DMS114 treated with DMSO at 0.1 percent for 48 hours (cell line): Measurements from ENCODE around the gene HPS4.
"Not testable (repeated sequence)": the region's sequence is repeated elsewhere in the genome, so short reads cannot be mapped to it uniquely, and the experiment has no call there.

Experiments used
- DNase-seq: peaks from one replicate; lab custom pipeline; 2025; ENCODE audit not compliant: unreplicated experiment; lab: John Stamatoyannopoulos, UW

Gene HPS4

GRCh38 chr22:26416670-26417276 is 66.8 kb downstream of the HPS4 start:
- DNase-seq: no peak

DNA sequence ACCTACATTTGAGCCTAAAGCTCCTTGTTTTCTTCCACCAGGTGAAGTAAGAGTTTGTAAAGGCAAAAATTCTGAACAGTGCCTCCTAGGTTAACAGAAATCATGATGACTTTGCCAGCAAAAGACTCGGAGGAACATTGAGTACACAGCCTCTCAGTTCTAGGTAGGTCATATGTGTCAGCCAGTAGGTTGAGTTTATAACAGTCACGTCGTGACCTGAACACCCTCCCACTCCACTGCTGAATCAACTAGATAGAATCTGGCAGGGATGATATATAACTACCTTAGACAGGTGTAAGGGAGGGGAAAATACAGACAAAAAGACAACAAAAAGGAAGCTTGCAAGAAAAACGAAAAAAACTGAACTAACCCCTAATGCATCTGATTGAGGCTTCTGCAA is 67.3 kb downstream of the HPS4 start:
- DNase-seq: no peak

DNA sequence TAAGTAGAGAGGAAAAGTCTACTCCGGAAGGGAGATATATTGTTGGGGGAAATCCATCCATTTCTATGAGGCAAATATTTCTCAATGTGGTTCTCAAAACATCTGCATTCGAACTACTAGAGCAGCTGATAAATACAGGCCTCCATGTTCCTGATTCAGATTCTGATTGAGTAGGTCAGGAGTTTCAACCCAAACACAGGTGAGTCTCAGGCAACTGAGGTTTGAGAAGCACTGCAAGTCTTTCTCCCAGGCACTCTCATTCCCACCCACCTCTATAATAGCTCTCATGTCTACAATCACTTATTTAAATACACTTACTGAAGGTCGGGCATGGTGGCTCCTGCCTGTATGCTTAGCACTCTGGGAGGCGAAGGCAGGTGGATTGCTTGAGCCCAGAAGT is 69.2 kb downstream of the HPS4 start:
- no peak for DNase-seq

DNA sequence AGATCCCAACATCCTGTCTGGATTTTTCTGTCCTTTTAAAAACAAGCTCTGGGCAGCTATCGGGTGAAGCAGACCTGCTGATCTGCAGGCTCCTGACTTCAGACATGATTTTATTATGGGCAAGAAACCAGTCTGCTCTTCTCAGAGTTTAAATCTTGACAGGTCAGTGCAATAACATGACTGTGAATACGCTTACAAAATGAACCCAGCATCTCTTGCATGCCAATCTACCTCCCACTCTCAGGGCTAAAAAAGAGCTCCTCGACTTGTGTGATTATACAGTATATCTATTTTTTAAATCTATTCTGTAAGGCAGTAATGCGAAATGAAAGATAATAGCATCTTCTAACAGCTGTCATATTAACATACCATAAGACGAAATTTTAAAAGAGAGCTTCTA is 73.2 kb downstream of the HPS4 start:
- DNase-seq: no peak

GRCh38 chr22:26409719-26410335 is 73.8 kb downstream of the HPS4 start:
- no peak for DNase-seq

- DNase-seq: not testable (repeated sequence)
Measured at GRCh38 chr22:26408562-26409220, 74.9 kb downstream of the HPS4 start.

DNA sequence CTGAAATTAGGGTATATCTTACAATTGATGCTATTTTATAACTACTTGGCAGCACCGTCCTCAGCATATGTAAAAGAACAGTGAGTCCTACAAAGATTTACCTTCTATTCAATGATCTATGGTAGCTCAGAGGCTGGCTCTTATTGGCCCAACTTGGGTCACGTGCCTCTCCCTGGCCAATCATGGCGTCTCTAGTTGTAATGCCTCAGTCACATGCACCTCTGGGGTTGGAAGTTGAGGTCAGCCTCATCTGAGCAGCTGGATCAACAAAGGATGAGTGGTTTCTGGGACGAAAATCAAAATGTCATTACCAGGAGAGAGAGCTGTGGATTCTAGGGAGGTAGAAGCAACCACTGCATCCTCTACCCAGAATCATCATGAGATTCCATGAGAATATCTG is 77.5 kb downstream of the HPS4 start:
- DNase-seq: no peak

GRCh38 chr22:26404851-26405421 is 78.6 kb downstream of the HPS4 start:
- DNase-seq: no peak

GRCh38 chr22:26401726-26402125 is 81.9 kb downstream of the HPS4 start:
- DNase-seq: no peak
